Breast epithelium (tissue), 4 donors: ENCODE measurements around the gene ZNF366. TPM values are rescaled to one million over a fixed set of nuclear protein-coding genes. Genes with fewer than 3 reads are reported as not detected.

Experiments used
- DNase-seq, 2 donors: peaks; one replicate each; pipeline ENCODE4 v3.0.0-alpha.2; 2019; ENCODE audit warnings: low spot score in 2 of 2
- H3K27ac ChIP-seq, 2 donors: fragments of 200-600 bp; sonication (generic) in 1 of 2; one replicate each; pipeline ENCODE4 v1.5.1; 2016 to 2019; ENCODE audit warnings: mild to moderate bottlenecking in 1 of 2
- H3K27me3 ChIP-seq, 2 donors: fragments of 200-600 bp; sonication (generic) in 1 of 2; one replicate each; pipeline versions ENCODE4 v1.5.1 to v1.6.0; 2017 to 2019; ENCODE audit warnings: control low read depth in 1 of 2, mild to moderate bottlenecking in 1 of 2
- H3K36me3 ChIP-seq: fragments of 200-600 bp; one replicate; pipeline ENCODE4 v1.5.1; 2019
- H3K4me1 ChIP-seq, 2 donors: fragments of 200-600 bp; sonication (generic); one replicate each; pipeline ENCODE4 v1.5.1; 2016 to 2019; ENCODE audit warnings: control low read depth in 1 of 2
- H3K4me3 ChIP-seq, 3 donors: fragments of 200-600 bp; sonication (generic); 1 replicate in 2 of 3; 2 replicates in 1 of 3; pipeline ENCODE4 v1.5.1; 2016 to 2019; ENCODE audit warnings: mild to moderate bottlenecking in 3 of 3, moderate library complexity in 2 of 3
- H3K9me3 ChIP-seq, 2 donors: fragments of 200-600 bp; sonication (generic) in 1 of 2; one replicate each; pipeline ENCODE4 v1.5.1; 2016 to 2019; ENCODE audit warnings: control low read depth in 1 of 2
- POLR2A ChIP-seq: fragments of 450-650 bp; IDR thresholded peaks from one replicate; pipeline ENCODE4 v1.6.1; 2016; ENCODE audit warnings: antibody characterized with exemption, mild to moderate bottlenecking, moderate library complexity
- POLR2AphosphoS5 ChIP-seq, 3 donors: sonication (generic); formaldehyde crosslinking; IDR thresholded peaks; one replicate each; pipeline ENCODE4 v1.6.1; 2017; ENCODE audit warnings: antibody characterized with exemption in 3 of 3
- intact Hi-C: fragments of 100-400 bp; cut with DNase I; formaldehyde crosslinking; loops from one replicate; pipeline ENCODE4 v1.15.1; 2023; ENCODE audit warnings: low total_unique reads
- total RNA-seq, 3 donors: library from RNA; depleted of rRNA; stranded (reverse); fragments of >200 nt; gene quantifications; one replicate each; pipeline ENCODE4 v1.1.0, GENCODE V29; 2016
- TF ChIP-seq, protein P1 (sequence below), 3 donors: fragments of 450-650 bp; IDR thresholded peaks; one replicate each; pipeline ENCODE4 v1.5.1; 2016 to 2017; ENCODE audit warnings: antibody characterized with exemption in 3 of 3, mild to moderate bottlenecking in 3 of 3, moderate library complexity in 3 of 3

The ZNF366 gene, protein sequence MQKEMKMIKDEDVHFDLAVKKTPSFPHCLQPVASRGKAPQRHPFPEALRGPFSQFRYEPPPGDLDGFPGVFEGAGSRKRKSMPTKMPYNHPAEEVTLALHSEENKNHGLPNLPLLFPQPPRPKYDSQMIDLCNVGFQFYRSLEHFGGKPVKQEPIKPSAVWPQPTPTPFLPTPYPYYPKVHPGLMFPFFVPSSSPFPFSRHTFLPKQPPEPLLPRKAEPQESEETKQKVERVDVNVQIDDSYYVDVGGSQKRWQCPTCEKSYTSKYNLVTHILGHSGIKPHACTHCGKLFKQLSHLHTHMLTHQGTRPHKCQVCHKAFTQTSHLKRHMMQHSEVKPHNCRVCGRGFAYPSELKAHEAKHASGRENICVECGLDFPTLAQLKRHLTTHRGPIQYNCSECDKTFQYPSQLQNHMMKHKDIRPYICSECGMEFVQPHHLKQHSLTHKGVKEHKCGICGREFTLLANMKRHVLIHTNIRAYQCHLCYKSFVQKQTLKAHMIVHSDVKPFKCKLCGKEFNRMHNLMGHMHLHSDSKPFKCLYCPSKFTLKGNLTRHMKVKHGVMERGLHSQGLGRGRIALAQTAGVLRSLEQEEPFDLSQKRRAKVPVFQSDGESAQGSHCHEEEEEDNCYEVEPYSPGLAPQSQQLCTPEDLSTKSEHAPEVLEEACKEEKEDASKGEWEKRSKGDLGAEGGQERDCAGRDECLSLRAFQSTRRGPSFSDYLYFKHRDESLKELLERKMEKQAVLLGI
- 1 to 10 TPM; 1.9 to 5.2 (median 2.6) TPM for total RNA-seq

DNA sequence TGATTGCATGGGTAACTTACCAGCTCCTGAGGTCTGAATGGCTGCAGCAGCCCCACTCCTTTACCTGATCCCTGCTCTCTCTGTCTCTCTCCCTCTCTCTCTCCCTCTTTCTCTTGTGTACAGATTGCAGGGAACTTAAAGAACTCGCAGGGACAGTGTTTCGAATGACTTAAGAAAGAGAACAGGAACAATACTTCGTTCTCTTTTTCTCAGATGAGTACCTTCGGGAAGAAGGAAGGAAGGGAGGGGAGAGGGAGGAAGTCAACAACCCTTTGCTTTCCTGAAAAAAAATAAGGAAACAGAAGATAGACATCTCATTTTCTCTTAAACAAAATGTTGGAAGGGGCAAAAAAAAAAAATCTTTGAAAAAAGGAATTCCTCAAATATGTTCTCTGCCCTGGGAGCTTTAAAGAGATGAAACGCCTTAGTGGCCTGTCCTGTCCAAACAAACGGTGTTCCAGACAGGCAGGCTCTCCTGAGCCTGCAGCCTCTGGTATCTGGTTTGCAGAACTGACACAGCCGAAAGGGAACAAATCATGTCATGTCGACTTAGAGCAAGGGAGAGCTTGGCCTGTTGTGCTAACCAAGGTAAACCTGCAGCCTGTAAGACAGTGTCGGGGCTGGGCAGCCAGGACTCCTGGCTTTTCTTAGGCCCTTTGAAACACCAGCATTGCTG lies at the start of gene ZNF366:
Gene ZNF366 (minus strand): TSS at position 180 of the 676 bp plus-strand sequence. CDS start 45,914 bp downstream, outside the sequence.
- Histone ChIP-seq H3K27me3 (no peaks in the 10 kb centered on the region), H3K9me3 (no peaks in the 10 kb centered on the region), H3K4me3 (peak within 1 kb of the TSS; percentile 0 to 36 (median 20)), H3K4me1 (no peaks in the 10 kb centered on the region), H3K36me3 (no peaks in the 10 kb centered on the region), H3K27ac (peak within 1 kb of the TSS in 1 of 2 donors; percentile 45)
- no peak for DNase-seq
- TF ChIP-seq, protein P1, sequence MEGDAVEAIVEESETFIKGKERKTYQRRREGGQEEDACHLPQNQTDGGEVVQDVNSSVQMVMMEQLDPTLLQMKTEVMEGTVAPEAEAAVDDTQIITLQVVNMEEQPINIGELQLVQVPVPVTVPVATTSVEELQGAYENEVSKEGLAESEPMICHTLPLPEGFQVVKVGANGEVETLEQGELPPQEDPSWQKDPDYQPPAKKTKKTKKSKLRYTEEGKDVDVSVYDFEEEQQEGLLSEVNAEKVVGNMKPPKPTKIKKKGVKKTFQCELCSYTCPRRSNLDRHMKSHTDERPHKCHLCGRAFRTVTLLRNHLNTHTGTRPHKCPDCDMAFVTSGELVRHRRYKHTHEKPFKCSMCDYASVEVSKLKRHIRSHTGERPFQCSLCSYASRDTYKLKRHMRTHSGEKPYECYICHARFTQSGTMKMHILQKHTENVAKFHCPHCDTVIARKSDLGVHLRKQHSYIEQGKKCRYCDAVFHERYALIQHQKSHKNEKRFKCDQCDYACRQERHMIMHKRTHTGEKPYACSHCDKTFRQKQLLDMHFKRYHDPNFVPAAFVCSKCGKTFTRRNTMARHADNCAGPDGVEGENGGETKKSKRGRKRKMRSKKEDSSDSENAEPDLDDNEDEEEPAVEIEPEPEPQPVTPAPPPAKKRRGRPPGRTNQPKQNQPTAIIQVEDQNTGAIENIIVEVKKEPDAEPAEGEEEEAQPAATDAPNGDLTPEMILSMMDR (IDR thresholded peaks at IDR 0.05), result no peak
- no peak for TF ChIP-seq POLR2A
- no peak for TF ChIP-seq POLR2AphosphoS5 (IDR thresholded peaks at IDR 0.05)
- intact Hi-C loops, result no loop called here

DNA sequence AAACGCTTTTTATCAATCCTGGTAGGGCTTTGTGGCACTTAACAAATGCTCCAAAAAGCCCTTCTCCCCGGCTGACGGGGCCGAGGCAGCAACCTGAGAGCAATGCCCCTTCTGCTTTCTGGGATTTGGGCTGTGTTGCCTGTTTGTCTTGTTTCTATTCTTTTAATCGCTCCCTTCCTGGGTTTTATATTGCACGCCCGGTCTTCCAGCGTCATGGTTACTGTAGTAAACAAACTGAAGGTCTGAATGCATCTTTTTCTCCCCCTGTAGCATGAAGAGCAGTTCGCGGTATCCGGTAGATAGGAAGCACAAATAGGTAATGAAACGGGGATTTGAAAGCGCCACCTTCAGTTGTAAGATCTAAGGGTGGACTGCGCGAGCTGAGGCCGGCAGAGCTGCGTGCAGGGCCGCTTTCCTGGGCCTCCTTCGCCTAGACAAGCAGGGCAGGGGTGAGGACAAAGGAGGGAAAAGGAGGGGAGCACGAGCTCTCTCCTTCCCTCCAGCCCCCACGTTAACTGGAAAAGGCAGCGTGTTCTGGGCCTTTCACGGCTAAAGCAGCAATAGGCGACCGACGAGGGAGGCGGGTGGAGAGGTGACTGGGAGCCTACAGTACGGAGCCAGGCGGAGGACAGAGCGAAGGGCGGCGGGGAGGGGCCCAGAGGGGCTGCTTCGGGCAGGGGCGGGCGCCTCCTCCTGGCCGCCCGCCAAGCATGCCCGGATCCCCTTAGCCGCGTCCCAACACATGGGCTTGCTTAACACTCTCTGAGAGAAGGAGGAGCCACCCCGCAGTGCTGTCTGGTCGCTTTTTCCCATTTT lies 49.3 kb upstream of the ZNF366 start:
- Histone ChIP-seq H3K27ac (peak overlapping the region; percentile 65 to 81), H3K4me1 (no peaks in the 10 kb centered on the region), H3K9me3 (no peaks in the 10 kb centered on the region), H3K36me3 (no peaks in the 10 kb centered on the region), H3K27me3 (no peaks in the 10 kb centered on the region), H3K4me3 (peak overlapping the region; percentile 41 to 63 (median 46))
- no peak for TF ChIP-seq POLR2A
- TF ChIP-seq POLR2AphosphoS5 (IDR thresholded peaks at IDR 0.05), result peak in 1 of 3 donors; percentile 14
- TF ChIP-seq, protein P1 (IDR thresholded peaks at IDR 0.05), result no peak
- intact Hi-C loops, result no loop called here
- no peak for DNase-seq

DNA sequence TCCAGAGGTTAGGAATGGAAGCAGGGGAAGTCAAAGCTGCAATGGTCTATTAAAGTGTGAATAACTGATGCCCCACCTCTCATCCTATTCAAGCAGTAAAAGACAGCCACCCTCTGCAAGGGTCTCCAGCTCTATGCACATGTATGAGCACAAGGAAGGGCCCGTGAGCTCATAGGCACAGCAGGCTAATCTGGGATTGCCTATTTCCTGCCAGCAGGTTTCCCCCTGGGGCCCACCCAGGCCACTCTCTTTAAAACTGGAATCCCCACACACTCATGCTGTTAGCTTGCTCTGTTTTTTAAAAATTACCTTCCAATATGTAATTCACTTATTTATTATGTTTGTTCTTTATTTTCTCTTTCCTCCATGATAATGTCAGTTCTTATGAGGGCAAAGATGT lies 48.7 kb upstream of the ZNF366 start:
- peak overlapping the region in 1 of 3 donors; percentile 63 for H3K4me3 ChIP-seq
- H3K4me1 ChIP-seq, result no peaks in the 10 kb centered on the region
- H3K9me3 ChIP-seq, result no peaks in the 10 kb centered on the region
- no peaks in the 10 kb centered on the region for H3K27me3 ChIP-seq
- no peak for DNase-seq
- intact Hi-C loops, result no loop called here
- TF ChIP-seq POLR2AphosphoS5 (IDR thresholded peaks at IDR 0.05) (no peak), POLR2A (no peak)
- TF ChIP-seq, protein P1 (IDR thresholded peaks at IDR 0.05), result no peak
- no peaks in the 10 kb centered on the region for H3K36me3 ChIP-seq
- peak overlapping the region; percentile 65 to 81 for H3K27ac ChIP-seq

DNA sequence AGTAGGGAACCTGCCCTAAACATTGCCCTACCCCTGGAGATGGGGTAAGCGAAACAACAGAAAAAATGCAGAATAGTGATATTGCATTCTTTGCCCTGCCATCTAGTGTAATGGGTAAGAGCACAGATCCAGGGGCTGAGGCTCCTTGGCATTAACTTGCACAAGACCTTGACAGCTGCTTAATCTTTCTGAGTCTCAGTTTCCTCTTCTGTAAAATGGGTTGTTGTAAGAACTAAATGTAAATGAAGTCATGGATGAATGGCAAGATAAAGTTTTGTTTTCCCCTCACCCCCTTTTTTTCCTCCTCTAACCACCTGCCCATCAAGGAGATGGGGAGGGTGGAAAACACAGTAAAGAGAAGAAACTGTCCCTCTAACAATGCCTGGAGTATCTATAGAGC lies 47.7 kb upstream of the ZNF366 start:
- DNase-seq, result no peak
- TF ChIP-seq POLR2AphosphoS5 (IDR thresholded peaks at IDR 0.05) (no peak), POLR2A (no peak)
- TF ChIP-seq, protein P1 (IDR thresholded peaks at IDR 0.05), result no peak
- intact Hi-C loops, result no loop called here
- Histone ChIP-seq H3K9me3 (no peaks in the 10 kb centered on the region), H3K4me1 (no peaks in the 10 kb centered on the region), H3K36me3 (no peaks in the 10 kb centered on the region), H3K27me3 (no peaks in the 10 kb centered on the region), H3K27ac (no peak overlapping the region), H3K4me3 (no peak overlapping the region)
